Ascending aorta (tissue), 2 donors: ENCODE measurements around the gene NOL3. TPM values are rescaled to one million over a fixed set of nuclear protein-coding genes. Genes with fewer than 3 reads are reported as not detected.
A peak's percentile ranks its signal among the peaks of the same experiment; 100 is the strongest.

Experiments
- DNase-seq, 2 donors: peaks; one replicate each; pipeline ENCODE4 v3.0.0-alpha.2; 2019; ENCODE audit warnings: low spot score in 2 of 2
- H3K27ac ChIP-seq, 2 donors: fragments of 200-600 bp; sonication (generic); one replicate each; pipeline ENCODE4 v1.5.1; 2016 to 2017; ENCODE audit warnings: mild to moderate bottlenecking in 1 of 2
- H3K27me3 ChIP-seq: fragments of 200-600 bp; sonication (generic); one replicate; pipeline ENCODE4 v1.5.1; 2017
- H3K36me3 ChIP-seq, 2 donors: fragments of 200-600 bp; sonication (generic); one replicate each; pipeline ENCODE4 v1.5.1; 2016
- H3K4me1 ChIP-seq, 2 donors: fragments of 200-600 bp; sonication (generic); one replicate each; pipeline ENCODE4 v1.5.1; 2016 to 2017; ENCODE audit warnings: mild to moderate bottlenecking in 1 of 2
- H3K4me3 ChIP-seq, 2 donors: fragments of 200-600 bp; sonication (generic); one replicate each; pipeline ENCODE4 v1.5.1; 2016 to 2017; ENCODE audit warnings: mild to moderate bottlenecking in 1 of 2
- H3K9me3 ChIP-seq, 2 donors: fragments of 200-600 bp; sonication (generic); one replicate each; pipeline ENCODE4 v1.5.1; 2016
- CTCF ChIP-seq, 3 experiments: fragments of 200-600 bp in 2 of 3; fragments of 450-650 bp in 1 of 3; sonication (generic) in 2 of 3; IDR thresholded peaks; one replicate each; pipeline ENCODE4 v1.5.1; 2016 to 2019; ENCODE audit warnings: antibody characterized with exemption in 3 of 3, mild to moderate bottlenecking in 1 of 3, moderate library complexity in 1 of 3
- intact Hi-C: fragments of 100-400 bp; cut with DNase I; formaldehyde crosslinking; loops from one replicate; pipeline ENCODE4 v1.15.1; 2023
- total RNA-seq: library from RNA; depleted of rRNA; stranded (reverse); fragments of >200 nt; gene quantifications from one replicate; pipeline ENCODE4 v1.1.0, GENCODE V29; 2016

The NOL3 gene
- total RNA-seq, 1 donor from 2014 or later, result 87.6 TPM

GRCh38 chr16:67176662-67177061, 6.3 kb downstream of the NOL3 start:
- TF ChIP-seq CTCF (IDR thresholded peaks at IDR 0.05), result no peak
- Histone ChIP-seq H3K4me1 (peaks cover 17 to 31% of the 10 kb centered on the region in 2 donors), H3K27ac (no peak overlapping the region), H3K27me3 (no peaks in the 10 kb centered on the region), H3K4me3 (no peak overlapping the region), H3K9me3 (no peaks in the 10 kb centered on the region), H3K36me3 (no peaks in the 10 kb centered on the region)
- no peak for DNase-seq
- intact Hi-C loops, result no loop called here

- no peak for DNase-seq
- H3K4me3 ChIP-seq, result peak overlapping the region; percentile 45 to 60
- no peaks in the 10 kb centered on the region for H3K27me3 ChIP-seq
- no peak for TF ChIP-seq CTCF (IDR thresholded peaks at IDR 0.05)
- H3K36me3 ChIP-seq, result no peaks in the 10 kb centered on the region
- no peaks in the 10 kb centered on the region for H3K9me3 ChIP-seq
- H3K4me1 ChIP-seq, result peaks cover 17 to 33% of the 10 kb centered on the region in 2 donors
- intact Hi-C loops, result no loop called here
- peak overlapping the region in 1 of 2 donors; percentile 41 for H3K27ac ChIP-seq
Observed at GRCh38 chr16:67177743-67178699, 7.7 kb downstream of the NOL3 start.

GRCh38 chr16:67179421-67180080, 9.2 kb downstream of the NOL3 start:
- TF ChIP-seq CTCF (IDR thresholded peaks at IDR 0.05), result no peak
- intact Hi-C loops, result no loop called here

GRCh38 chr16:67180166-67180565, 9.8 kb downstream of the NOL3 start:
- Histone ChIP-seq H3K27ac (no peak overlapping the region), H3K36me3 (no peaks in the 10 kb centered on the region), H3K4me1 (peaks cover 16 to 29% of the 10 kb centered on the region in 2 donors), H3K27me3 (no peaks in the 10 kb centered on the region), H3K9me3 (no peaks in the 10 kb centered on the region), H3K4me3 (no peak overlapping the region)
- no peak for DNase-seq
- intact Hi-C loops, result no loop called here
- no peak for TF ChIP-seq CTCF (IDR thresholded peaks at IDR 0.05)

More at GRCh38 chr16:67179421-67180080, 9.2 kb downstream of the NOL3 start:
- no peaks in the 10 kb centered on the region for H3K9me3 ChIP-seq
- H3K4me1 ChIP-seq, result peaks cover 14 to 29% of the 10 kb centered on the region in 2 donors
- no peaks in the 10 kb centered on the region for H3K27me3 ChIP-seq
- no peak for DNase-seq
- H3K36me3 ChIP-seq, result no peaks in the 10 kb centered on the region
- no peak overlapping the region for H3K4me3 ChIP-seq
- no peak overlapping the region for H3K27ac ChIP-seq

- no peaks in the 10 kb centered on the region for H3K9me3 ChIP-seq
- H3K27ac ChIP-seq, result peak overlapping the region; percentile 22 to 27
- no peak overlapping the region for H3K4me3 ChIP-seq
- DNase-seq, result no peak
- peaks cover 21 to 33% of the 10 kb centered on the region in 2 donors for H3K4me1 ChIP-seq
- intact Hi-C loops, result no loop called here
- no peak for TF ChIP-seq CTCF (IDR thresholded peaks at IDR 0.05)
- H3K36me3 ChIP-seq, result no peaks in the 10 kb centered on the region
- H3K27me3 ChIP-seq, result no peaks in the 10 kb centered on the region
Observed at GRCh38 chr16:67181346-67181745, 11.0 kb downstream of the NOL3 start.
